K562 (cell line): ENCODE results near the gene SLC17A8. TPM values are rescaled to one million over a fixed set of nuclear protein-coding genes. Genes with fewer than 3 reads are reported as not detected.

Experiments used
- ATAC-seq: fragments of 200-7000 bp; cut with Tn5 transposase; 3 replicates; pipeline ENCODE4 v1.9.1; 2020; ENCODE audit warnings: moderate library complexity
- BruUV-seq: library from RNA; stranded (reverse); fragments of 400-500 nt; replicated peaks from 2 replicates; lab custom pipeline; 2021; lab: Mats Ljungman, UMichigan
- CTCF ChIA-PET: fragments of 300-600 bp; formaldehyde crosslinking; extraction: SDS; loops from one replicate; lab custom pipeline; 2021; ENCODE audit warnings: low intra/inter-chr PET ratio; lab: Yijun Ruan, JAX
- POLR2A ChIA-PET: fragments of 300-600, 350-650 bp; sonication (Branson Sonifier 250); formaldehyde crosslinking; extraction: SDS; loops from one replicate; lab custom pipeline; 2021; ENCODE audit warnings: antibody characterized with exemption, inconsistent platforms; lab: Yijun Ruan, JAX
- DNase-seq, 4 experiments: peaks; one replicate each; pipeline versions ENCODE4 v3.0.0 to v3.0.0-alpha.2; 2011 to 2018; ENCODE audit warnings: low spot score in 3 of 4, mixed read lengths in 3 of 4; ENCODE audit errors: extremely low read depth in 1 of 4
- FAIRE-seq: peaks from 2 replicates; lab custom pipeline; 2011; peaks lifted over from hg19 to GRCh38; lab: Jason Lieb, UNC
- H2AFZ ChIP-seq: 2 replicates; pipeline ENCODE4 v1.6.0; 2011; ENCODE audit warnings: low read depth, low read length, control low read depth, inconsistent platforms
- H3K27ac ChIP-seq: fragments of 200-600 bp; 3 replicates; pipeline ENCODE4 v1.8.0; 2011; ENCODE audit warnings: low read depth, mild to moderate bottlenecking, control low read depth, inconsistent platforms, low read length, moderate library complexity, mixed read lengths; ENCODE audit errors: extremely low read depth
- H3K27me3 ChIP-seq, 2 experiments: fragments of 300-600 bp in 1 of 2; 2 replicates in 1 of 2; 3 replicates in 1 of 2; pipeline versions ENCODE4 v1.6.0 to v1.8.0; 2011; ENCODE audit warnings: inconsistent platforms in 2 of 2, low read length in 2 of 2, mild to moderate bottlenecking in 1 of 2, mixed read lengths in 1 of 2, moderate library complexity in 1 of 2; ENCODE audit not compliant: control insufficient read depth in 2 of 2, insufficient read depth in 2 of 2
- H3K36me3 ChIP-seq: fragments of 300-600 bp; 3 replicates; pipeline ENCODE4 v1.8.0; 2011; ENCODE audit warnings: mild to moderate bottlenecking, low read length, inconsistent platforms; ENCODE audit not compliant: control insufficient read depth, insufficient read depth
- H3K4me1 ChIP-seq, 2 experiments: fragments of 200-600 bp in 1 of 2; replicated peaks in 1 of 2; 2 replicates in 1 of 2; 3 replicates in 1 of 2; pipeline versions ENCODE4 v1.5.1 to v1.8.0; 2011; ENCODE audit warnings: inconsistent platforms in 2 of 2, low read length in 2 of 2, mild to moderate bottlenecking in 1 of 2, mixed read lengths in 1 of 2, moderate library complexity in 1 of 2; ENCODE audit not compliant: control insufficient read depth in 2 of 2, insufficient read depth in 2 of 2
- H3K4me2 ChIP-seq: 2 replicates; pipeline ENCODE4 v1.6.1; 2011; ENCODE audit warnings: low read length, control low read depth, inconsistent platforms, mixed read lengths; ENCODE audit not compliant: insufficient read depth
- H3K4me3 ChIP-seq: fragments of 200-600 bp; sonication (generic), shearing (Covaris generic); 2 replicates; pipeline ENCODE4 v1.5.1; 2016; ENCODE audit warnings: control low read depth, inconsistent platforms
- H3K79me2 ChIP-seq: fragments of 200-600 bp; 3 replicates; pipeline ENCODE4 v1.8.0; 2011; ENCODE audit warnings: low read length, inconsistent platforms; ENCODE audit not compliant: control insufficient read depth, insufficient read depth
- H3K9ac ChIP-seq, 2 experiments: 2 replicates each; pipeline versions ENCODE4 v1.6.0 to v1.6.1; 2011; ENCODE audit warnings: low read depth in 2 of 2, low read length in 2 of 2, control low read depth in 1 of 2, inconsistent platforms in 1 of 2, mild to moderate bottlenecking in 1 of 2, mixed read lengths in 1 of 2; ENCODE audit not compliant: insufficient read depth in 1 of 2
- H3K9me1 ChIP-seq: one replicate; pipeline ENCODE4 v1.6.0; 2011; ENCODE audit warnings: inconsistent platforms, mild to moderate bottlenecking, low read length, moderate library complexity; ENCODE audit not compliant: control insufficient read depth, insufficient read depth
- H3K9me3 ChIP-seq: replicated peaks from 2 replicates; pipeline ENCODE4 v1.5.1; 2011; ENCODE audit warnings: low read depth, low read length, inconsistent platforms; ENCODE audit not compliant: control insufficient read depth, insufficient read depth
- H4K20me1 ChIP-seq: replicated peaks from 2 replicates; pipeline ENCODE4 v1.6.1; 2011; ENCODE audit warnings: low read length, inconsistent platforms, mixed read lengths; ENCODE audit not compliant: control insufficient read depth, insufficient read depth
- FUS ChIP-seq: fragments of 200-400 bp; formaldehyde crosslinking; optimal IDR thresholded peaks from 2 replicates; pipeline ENCODE3; 2017; ENCODE audit warnings: low read depth, low read length
- PTRF ChIP-seq: fragments of 450-650 bp; IDR thresholded peaks from 2 replicates; pipeline ENCODE4 v1.6.1; 2016; ENCODE audit warnings: mild to moderate bottlenecking, missing genetic modification characterization, missing compliant biosample characterization
- ZNF41 ChIP-seq: fragments of 250-450 bp; sonication (Bioruptor Pico); conservative IDR thresholded peaks from 2 replicates; pipeline ENCODE4 v1.4.0; 2020; ENCODE audit warnings: mild to moderate bottlenecking
- WGBS: fragments of 100-300 bp; shearing (Covaris generic); methylation state at CpG from one replicate; pipeline ENCODE4 v1.1.6; 2016; ENCODE audit warnings: low coverage, mixed read lengths; ENCODE audit not compliant: insufficient coverage; ENCODE audit errors: missing lambda C conversion rate; 5-methylcytosine and 5-hydroxymethylcytosine counted together
- in situ Hi-C: fragments of 300-500 bp; cut with MboI; formaldehyde crosslinking; loops from 4 replicates; pipeline ENCODE4 v1.15.0; 2018; ENCODE audit warnings: inconsistent platforms, mixed read lengths
- intact Hi-C: fragments of 100-400 bp; cut with micrococcal nuclease; formaldehyde crosslinking; loops from 2 replicates; pipeline ENCODE4 v1.14.2; 2022
- polyA plus RNA-seq, 8 experiments: library from polyadenylated mRNA; depleted of rRNA in 4 of 8; stranded (reverse) in 5 of 8; unstranded in 3 of 8; fragments of >200 nt; fragmentation: Nextera tagmentation in 2 of 8; fragmentation: Illumina TruSeq in 1 of 8; extraction: Ambion mirVana in 2 of 8; extraction: Trizol in 1 of 8; gene quantifications; 2 replicates each; pipeline versions ENCODE4 v1.2.1 to v1.2.3, GENCODE V29; 2011 to 2014; ENCODE audit warnings: inconsistent platforms in 1 of 8, missing spikeins in 1 of 8
- total RNA-seq, 7 experiments: library from RNA; depleted of rRNA in 6 of 7; stranded (reverse); fragments of >200 nt in 6 of 7; fragmentation: Illumina TruSeq in 2 of 7; extraction: Trizol in 2 of 7; gene quantifications; 2 replicates each; pipeline versions ENCODE4 v1.2.1 to v1.2.3, GENCODE V29; 2011 to 2021; ENCODE audit warnings: low replicate concordance in 1 of 7
- TF ChIP-seq, protein P1 (sequence below): fragments of 250-450 bp; sonication (Bioruptor Pico); IDR thresholded peaks from 2 replicates; pipeline ENCODE4 v1.8.0; 2022; ENCODE audit warnings: inconsistent platforms
- TF ChIP-seq, protein P2 (sequence below): fragments of 150-350 bp; IDR thresholded peaks from 2 replicates; pipeline ENCODE4 v1.6.1; 2014; ENCODE audit warnings: low read depth, mild to moderate bottlenecking, low read length, borderline replicate concordance

SLC17A8 gene
- total and polyA plus RNA-seq, 9 of the 15 experiments (the other 6 are each of a cell fraction or from before 2014, with no cell fraction given): 0.03 TPM; not detected in 8

DNA sequence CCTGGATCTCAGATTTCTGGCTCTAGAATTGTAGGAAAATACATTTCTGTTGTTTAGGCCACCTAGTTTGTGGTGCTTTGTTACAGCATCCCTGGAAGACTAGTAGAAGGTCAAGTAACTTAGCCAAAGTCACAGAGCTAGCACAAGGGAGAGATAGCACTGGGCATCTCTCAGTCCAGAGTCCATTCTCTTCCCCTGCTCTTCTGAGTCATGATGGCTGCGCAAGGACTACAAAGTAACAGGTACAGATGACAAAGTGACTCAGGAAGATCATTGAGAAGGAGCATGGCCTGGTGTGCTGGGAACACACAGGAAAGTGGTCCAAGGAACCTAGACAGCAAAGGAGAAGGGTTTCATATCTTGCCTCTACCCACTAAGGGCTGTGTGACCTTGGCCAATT is 19.3 kb downstream of the SLC17A8 start (continued):
- TF ChIP-seq ZNF41 (CRISPR knock-in tag) (no peak), PTRF (tag) (no peak)

DNA sequence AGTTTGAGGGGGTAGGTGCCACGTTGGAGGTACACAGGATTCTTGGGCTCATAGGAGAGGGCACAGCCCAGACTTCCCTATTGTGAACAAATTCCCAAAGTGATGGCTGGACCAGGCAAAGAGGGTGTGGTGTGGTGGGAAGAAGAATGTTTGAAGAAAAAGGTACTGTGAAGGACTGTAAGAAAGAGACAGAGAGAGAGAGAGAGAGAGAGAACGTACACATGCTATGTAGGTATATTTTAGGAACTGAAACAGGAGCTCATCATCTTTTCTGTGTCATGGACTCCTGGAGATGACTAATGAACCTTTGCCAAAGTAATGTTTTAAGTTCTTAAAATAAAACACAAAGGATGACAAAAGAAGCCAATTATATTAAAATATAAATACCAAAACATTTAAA is 24.5 kb downstream of the SLC17A8 start:
- TF ChIP-seq, protein P1, sequence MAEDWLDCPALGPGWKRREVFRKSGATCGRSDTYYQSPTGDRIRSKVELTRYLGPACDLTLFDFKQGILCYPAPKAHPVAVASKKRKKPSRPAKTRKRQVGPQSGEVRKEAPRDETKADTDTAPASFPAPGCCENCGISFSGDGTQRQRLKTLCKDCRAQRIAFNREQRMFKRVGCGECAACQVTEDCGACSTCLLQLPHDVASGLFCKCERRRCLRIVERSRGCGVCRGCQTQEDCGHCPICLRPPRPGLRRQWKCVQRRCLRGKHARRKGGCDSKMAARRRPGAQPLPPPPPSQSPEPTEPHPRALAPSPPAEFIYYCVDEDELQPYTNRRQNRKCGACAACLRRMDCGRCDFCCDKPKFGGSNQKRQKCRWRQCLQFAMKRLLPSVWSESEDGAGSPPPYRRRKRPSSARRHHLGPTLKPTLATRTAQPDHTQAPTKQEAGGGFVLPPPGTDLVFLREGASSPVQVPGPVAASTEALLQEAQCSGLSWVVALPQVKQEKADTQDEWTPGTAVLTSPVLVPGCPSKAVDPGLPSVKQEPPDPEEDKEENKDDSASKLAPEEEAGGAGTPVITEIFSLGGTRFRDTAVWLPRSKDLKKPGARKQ (CRISPR knock-in tag): no peak
- TF ChIP-seq FUS: no peak
- TF ChIP-seq, protein P2, sequence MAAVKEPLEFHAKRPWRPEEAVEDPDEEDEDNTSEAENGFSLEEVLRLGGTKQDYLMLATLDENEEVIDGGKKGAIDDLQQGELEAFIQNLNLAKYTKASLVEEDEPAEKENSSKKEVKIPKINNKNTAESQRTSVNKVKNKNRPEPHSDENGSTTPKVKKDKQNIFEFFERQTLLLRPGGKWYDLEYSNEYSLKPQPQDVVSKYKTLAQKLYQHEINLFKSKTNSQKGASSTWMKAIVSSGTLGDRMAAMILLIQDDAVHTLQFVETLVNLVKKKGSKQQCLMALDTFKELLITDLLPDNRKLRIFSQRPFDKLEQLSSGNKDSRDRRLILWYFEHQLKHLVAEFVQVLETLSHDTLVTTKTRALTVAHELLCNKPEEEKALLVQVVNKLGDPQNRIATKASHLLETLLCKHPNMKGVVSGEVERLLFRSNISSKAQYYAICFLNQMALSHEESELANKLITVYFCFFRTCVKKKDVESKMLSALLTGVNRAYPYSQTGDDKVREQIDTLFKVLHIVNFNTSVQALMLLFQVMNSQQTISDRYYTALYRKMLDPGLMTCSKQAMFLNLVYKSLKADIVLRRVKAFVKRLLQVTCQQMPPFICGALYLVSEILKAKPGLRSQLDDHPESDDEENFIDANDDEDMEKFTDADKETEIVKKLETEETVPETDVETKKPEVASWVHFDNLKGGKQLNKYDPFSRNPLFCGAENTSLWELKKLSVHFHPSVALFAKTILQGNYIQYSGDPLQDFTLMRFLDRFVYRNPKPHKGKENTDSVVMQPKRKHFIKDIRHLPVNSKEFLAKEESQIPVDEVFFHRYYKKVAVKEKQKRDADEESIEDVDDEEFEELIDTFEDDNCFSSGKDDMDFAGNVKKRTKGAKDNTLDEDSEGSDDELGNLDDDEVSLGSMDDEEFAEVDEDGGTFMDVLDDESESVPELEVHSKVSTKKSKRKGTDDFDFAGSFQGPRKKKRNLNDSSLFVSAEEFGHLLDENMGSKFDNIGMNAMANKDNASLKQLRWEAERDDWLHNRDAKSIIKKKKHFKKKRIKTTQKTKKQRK: no peak
- no peaks in the 10 kb centered on the region for H3K9me1 ChIP-seq
- BruUV-seq: no TSS peak
- H3K27ac ChIP-seq: no peak overlapping the region
- ATAC-seq: no peak
- H3K9me3 ChIP-seq: no peaks in the 10 kb centered on the region
- H3K4me1 ChIP-seq: no peaks in the 10 kb centered on the region
- in situ Hi-C loops: no loop called here
- intact Hi-C loops: no loop called here
- no peaks in the 10 kb centered on the region for H3K36me3 ChIP-seq
- DNase-seq: no peak
- H3K27me3 ChIP-seq: peaks cover 0 to 11% of the 10 kb centered on the region in 2 experiments; a peak in 3 of 5 replicates
- no peak overlapping the region for H2AFZ ChIP-seq
- H3K79me2 ChIP-seq: no peaks in the 10 kb centered on the region
- ChIA-PET POLR2A (no interaction called here), CTCF (no interaction called here)
- no peak overlapping the region for H3K9ac ChIP-seq
- no peak overlapping the region for H3K4me3 ChIP-seq
- 0% methylated on average over 2 of the region's 2 CpGs for WGBS
- H4K20me1 ChIP-seq: no peaks in the 10 kb centered on the region
- no peak overlapping the region for H3K4me2 ChIP-seq
- no peak for FAIRE-seq
